Measurements from ENCODE around the gene RB1. TPM values are rescaled to one million over a fixed set of nuclear protein-coding genes. Genes with fewer than 3 reads are reported as not detected.

The RB1 gene
- total RNA-seq, 1 experiment from 2014 or later, result 18.8 TPM

DNA sequence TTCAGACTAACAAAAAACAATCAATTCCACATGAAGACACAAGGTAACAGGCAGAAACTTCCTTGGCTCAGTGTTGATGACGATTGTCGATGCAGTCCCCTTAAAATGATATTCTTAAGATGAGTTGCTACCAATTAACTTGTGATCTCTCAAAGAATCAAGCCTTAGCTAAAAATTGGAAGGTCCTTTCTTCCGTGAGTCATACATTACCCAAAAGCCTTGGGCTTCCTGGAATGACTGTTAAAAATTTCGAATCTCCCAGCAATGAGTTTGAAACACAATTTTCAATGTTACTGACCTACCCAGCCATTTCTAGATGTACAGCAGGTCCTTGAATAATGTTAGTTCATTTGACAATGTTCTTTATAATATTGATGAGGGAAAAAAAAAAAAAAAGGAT is 28.0 kb upstream of the RB1 start:
- ATAC-seq (no peak), DNase-seq (ENCODE audit: low spot score) (no peak)
- no peaks in the 10 kb centered on the region for H3K36me3 Mint-ChIP-seq
- no peak overlapping the region for H3K27ac Mint-ChIP-seq
- ChIA-PET CTCF (no interaction called here), POLR2A (interaction anchor here (0.7 kb wide), 1 partner anchor 180 kb away, joined by 3 read pairs; the partner anchor contains the start of gene MED4)
- no peak overlapping the region for H3K4me3 Mint-ChIP-seq
- TF ChIP-seq PRRX2 (CRISPR knock-in tag; IDR thresholded peaks at IDR 0.05) (no peak), FOXK1 (CRISPR knock-in tag; IDR thresholded peaks at IDR 0.05) (no peak), ZNF423 (CRISPR knock-in tag; IDR thresholded peaks at IDR 0.05) (no peak), NFE2L1 (CRISPR knock-in tag; IDR thresholded peaks at IDR 0.05) (no peak), SP1 (CRISPR knock-in tag; conservative IDR thresholded peaks at IDR 0.05) (no peak), SOX15 (CRISPR knock-in tag; IDR thresholded peaks at IDR 0.05) (no peak), SMAD4 (CRISPR knock-in tag; IDR thresholded peaks at IDR 0.05) (no peak), NR1H2 (CRISPR knock-in tag; IDR thresholded peaks at IDR 0.05) (no peak), TEAD1 (CRISPR knock-in tag; IDR thresholded peaks at IDR 0.05) (no peak), TCF7 (CRISPR knock-in tag; IDR thresholded peaks at IDR 0.05; ENCODE audit: low read depth) (no peak), OVOL2 (CRISPR knock-in tag; IDR thresholded peaks at IDR 0.05; ENCODE audit: borderline replicate concordance) (no peak), ESRRA (CRISPR knock-in tag; IDR thresholded peaks at IDR 0.05; ENCODE audit: borderline replicate concordance) (no peak), TEAD4 (CRISPR knock-in tag; IDR thresholded peaks at IDR 0.05) (no peak)
- TF ChIP-seq, protein P1, sequence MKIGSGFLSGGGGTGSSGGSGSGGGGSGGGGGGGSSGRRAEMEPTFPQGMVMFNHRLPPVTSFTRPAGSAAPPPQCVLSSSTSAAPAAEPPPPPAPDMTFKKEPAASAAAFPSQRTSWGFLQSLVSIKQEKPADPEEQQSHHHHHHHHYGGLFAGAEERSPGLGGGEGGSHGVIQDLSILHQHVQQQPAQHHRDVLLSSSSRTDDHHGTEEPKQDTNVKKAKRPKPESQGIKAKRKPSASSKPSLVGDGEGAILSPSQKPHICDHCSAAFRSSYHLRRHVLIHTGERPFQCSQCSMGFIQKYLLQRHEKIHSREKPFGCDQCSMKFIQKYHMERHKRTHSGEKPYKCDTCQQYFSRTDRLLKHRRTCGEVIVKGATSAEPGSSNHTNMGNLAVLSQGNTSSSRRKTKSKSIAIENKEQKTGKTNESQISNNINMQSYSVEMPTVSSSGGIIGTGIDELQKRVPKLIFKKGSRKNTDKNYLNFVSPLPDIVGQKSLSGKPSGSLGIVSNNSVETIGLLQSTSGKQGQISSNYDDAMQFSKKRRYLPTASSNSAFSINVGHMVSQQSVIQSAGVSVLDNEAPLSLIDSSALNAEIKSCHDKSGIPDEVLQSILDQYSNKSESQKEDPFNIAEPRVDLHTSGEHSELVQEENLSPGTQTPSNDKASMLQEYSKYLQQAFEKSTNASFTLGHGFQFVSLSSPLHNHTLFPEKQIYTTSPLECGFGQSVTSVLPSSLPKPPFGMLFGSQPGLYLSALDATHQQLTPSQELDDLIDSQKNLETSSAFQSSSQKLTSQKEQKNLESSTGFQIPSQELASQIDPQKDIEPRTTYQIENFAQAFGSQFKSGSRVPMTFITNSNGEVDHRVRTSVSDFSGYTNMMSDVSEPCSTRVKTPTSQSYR (CRISPR knock-in tag; IDR thresholded peaks at IDR 0.05), result no peak
- TF ChIP-seq, protein P2, sequence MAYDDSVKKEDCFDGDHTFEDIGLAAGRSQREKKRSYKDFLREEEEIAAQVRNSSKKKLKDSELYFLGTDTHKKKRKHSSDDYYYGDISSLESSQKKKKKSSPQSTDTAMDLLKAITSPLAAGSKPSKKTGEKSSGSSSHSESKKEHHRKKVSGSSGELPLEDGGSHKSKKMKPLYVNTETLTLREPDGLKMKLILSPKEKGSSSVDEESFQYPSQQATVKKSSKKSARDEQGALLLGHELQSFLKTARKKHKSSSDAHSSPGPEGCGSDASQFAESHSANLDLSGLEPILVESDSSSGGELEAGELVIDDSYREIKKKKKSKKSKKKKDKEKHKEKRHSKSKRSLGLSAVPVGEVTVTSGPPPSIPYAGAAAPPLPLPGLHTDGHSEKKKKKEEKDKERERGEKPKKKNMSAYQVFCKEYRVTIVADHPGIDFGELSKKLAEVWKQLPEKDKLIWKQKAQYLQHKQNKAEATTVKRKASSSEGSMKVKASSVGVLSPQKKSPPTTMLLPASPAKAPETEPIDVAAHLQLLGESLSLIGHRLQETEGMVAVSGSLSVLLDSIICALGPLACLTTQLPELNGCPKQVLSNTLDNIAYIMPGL (CRISPR knock-in tag; IDR thresholded peaks at IDR 0.05), result no peak
- TF ChIP-seq, protein P3, sequence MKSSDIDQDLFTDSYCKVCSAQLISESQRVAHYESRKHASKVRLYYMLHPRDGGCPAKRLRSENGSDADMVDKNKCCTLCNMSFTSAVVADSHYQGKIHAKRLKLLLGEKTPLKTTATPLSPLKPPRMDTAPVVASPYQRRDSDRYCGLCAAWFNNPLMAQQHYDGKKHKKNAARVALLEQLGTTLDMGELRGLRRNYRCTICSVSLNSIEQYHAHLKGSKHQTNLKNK (CRISPR knock-in tag; IDR thresholded peaks at IDR 0.05), result no peak
- TF ChIP-seq, protein P4, sequence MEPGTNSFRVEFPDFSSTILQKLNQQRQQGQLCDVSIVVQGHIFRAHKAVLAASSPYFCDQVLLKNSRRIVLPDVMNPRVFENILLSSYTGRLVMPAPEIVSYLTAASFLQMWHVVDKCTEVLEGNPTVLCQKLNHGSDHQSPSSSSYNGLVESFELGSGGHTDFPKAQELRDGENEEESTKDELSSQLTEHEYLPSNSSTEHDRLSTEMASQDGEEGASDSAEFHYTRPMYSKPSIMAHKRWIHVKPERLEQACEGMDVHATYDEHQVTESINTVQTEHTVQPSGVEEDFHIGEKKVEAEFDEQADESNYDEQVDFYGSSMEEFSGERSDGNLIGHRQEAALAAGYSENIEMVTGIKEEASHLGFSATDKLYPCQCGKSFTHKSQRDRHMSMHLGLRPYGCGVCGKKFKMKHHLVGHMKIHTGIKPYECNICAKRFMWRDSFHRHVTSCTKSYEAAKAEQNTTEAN (CRISPR knock-in tag; IDR thresholded peaks at IDR 0.05), result no peak
- TF ChIP-seq, protein P5, sequence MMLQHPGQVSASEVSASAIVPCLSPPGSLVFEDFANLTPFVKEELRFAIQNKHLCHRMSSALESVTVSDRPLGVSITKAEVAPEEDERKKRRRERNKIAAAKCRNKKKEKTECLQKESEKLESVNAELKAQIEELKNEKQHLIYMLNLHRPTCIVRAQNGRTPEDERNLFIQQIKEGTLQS (CRISPR knock-in tag; conservative IDR thresholded peaks at IDR 0.05), result no peak
- no peaks in the 10 kb centered on the region for H3K27me3 Mint-ChIP-seq (ENCODE audit: low read depth)
- no peaks in the 10 kb centered on the region for H3K9me3 Mint-ChIP-seq
- no peaks in the 10 kb centered on the region for H3K4me1 Mint-ChIP-seq

DNA sequence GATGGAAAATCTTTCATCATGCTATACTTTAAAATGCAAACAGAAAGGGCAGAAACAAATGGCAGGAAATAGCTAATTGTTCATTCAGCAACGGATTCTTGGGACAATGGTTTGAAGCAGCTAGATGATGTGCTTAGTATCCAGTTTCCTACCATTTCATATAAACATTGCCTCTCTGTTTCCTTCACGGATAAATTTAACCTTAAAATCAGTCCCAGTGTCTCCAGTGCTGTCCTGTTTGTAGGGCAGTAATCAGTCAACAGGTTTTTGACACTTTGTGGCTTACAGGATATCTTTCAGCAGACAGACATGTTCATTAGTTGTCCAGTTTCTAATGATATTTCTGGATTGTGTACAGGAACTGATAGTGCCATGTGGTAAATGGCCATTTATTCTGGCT is 24.7 kb upstream of the RB1 start:
- H3K27me3 Mint-ChIP-seq (ENCODE audit: low read depth), result no peaks in the 10 kb centered on the region
- POLR2A ChIA-PET, result no interaction called here
- H3K36me3 Mint-ChIP-seq, result no peaks in the 10 kb centered on the region
- no peak overlapping the region for H3K4me3 Mint-ChIP-seq
- DNase-seq (ENCODE audit: low spot score) (no peak), ATAC-seq (no peak)
- H3K4me1 Mint-ChIP-seq, result no peaks in the 10 kb centered on the region
- no peak overlapping the region for H3K27ac Mint-ChIP-seq
- CTCF ChIA-PET, result no interaction called here
- no peaks in the 10 kb centered on the region for H3K9me3 Mint-ChIP-seq
- TF ChIP-seq PRRX2 (CRISPR knock-in tag; IDR thresholded peaks at IDR 0.05), result no peak
- no peak for TF ChIP-seq EMX1 (CRISPR knock-in tag; IDR thresholded peaks at IDR 0.05)
- TF ChIP-seq, protein P6, sequence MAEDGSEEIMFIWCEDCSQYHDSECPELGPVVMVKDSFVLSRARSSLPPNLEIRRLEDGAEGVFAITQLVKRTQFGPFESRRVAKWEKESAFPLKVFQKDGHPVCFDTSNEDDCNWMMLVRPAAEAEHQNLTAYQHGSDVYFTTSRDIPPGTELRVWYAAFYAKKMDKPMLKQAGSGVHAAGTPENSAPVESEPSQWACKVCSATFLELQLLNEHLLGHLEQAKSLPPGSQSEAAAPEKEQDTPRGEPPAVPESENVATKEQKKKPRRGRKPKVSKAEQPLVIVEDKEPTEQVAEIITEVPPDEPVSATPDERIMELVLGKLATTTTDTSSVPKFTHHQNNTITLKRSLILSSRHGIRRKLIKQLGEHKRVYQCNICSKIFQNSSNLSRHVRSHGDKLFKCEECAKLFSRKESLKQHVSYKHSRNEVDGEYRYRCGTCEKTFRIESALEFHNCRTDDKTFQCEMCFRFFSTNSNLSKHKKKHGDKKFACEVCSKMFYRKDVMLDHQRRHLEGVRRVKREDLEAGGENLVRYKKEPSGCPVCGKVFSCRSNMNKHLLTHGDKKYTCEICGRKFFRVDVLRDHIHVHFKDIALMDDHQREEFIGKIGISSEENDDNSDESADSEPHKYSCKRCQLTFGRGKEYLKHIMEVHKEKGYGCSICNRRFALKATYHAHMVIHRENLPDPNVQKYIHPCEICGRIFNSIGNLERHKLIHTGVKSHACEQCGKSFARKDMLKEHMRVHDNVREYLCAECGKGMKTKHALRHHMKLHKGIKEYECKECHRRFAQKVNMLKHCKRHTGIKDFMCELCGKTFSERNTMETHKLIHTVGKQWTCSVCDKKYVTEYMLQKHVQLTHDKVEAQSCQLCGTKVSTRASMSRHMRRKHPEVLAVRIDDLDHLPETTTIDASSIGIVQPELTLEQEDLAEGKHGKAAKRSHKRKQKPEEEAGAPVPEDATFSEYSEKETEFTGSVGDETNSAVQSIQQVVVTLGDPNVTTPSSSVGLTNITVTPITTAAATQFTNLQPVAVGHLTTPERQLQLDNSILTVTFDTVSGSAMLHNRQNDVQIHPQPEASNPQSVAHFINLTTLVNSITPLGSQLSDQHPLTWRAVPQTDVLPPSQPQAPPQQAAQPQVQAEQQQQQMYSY (CRISPR knock-in tag; IDR thresholded peaks at IDR 0.05), result no peak
- no peak for TF ChIP-seq GABPB1 (CRISPR knock-in tag; IDR thresholded peaks at IDR 0.05)
- no peak for TF ChIP-seq CREB1 (CRISPR knock-in tag; IDR thresholded peaks at IDR 0.05)
- TF ChIP-seq, protein P2 (CRISPR knock-in tag; IDR thresholded peaks at IDR 0.05), result no peak
- TF ChIP-seq ELF4 (CRISPR knock-in tag; IDR thresholded peaks at IDR 0.05; ENCODE audit: low read depth), result no peak
- TF ChIP-seq, protein P7, sequence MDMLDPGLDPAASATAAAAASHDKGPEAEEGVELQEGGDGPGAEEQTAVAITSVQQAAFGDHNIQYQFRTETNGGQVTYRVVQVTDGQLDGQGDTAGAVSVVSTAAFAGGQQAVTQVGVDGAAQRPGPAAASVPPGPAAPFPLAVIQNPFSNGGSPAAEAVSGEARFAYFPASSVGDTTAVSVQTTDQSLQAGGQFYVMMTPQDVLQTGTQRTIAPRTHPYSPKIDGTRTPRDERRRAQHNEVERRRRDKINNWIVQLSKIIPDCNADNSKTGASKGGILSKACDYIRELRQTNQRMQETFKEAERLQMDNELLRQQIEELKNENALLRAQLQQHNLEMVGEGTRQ (CRISPR knock-in tag; IDR thresholded peaks at IDR 0.05), result no peak
